Esophagus muscularis mucosa (tissue), 4 donors: ENCODE results near the gene SLC5A4.
"Not testable (repeated sequence)": the region's sequence is repeated elsewhere in the genome, so short reads cannot be mapped to it uniquely, and the experiment has no call there.

Experiments used
- EP300 ChIP-seq: sonication (generic); formaldehyde crosslinking; IDR thresholded peaks from one replicate; pipeline ENCODE4 v1.6.1; 2017; ENCODE audit warnings: antibody characterized with exemption
- POLR2A ChIP-seq: fragments of 450-650 bp; IDR thresholded peaks from one replicate; pipeline ENCODE4 v1.6.1; 2017; ENCODE audit warnings: antibody characterized with exemption, moderate library complexity, mild to moderate bottlenecking, low read depth
- POLR2AphosphoS5 ChIP-seq, 2 donors: sonication (generic); formaldehyde crosslinking; IDR thresholded peaks; one replicate each; pipeline ENCODE4 v1.6.1; 2017; ENCODE audit warnings: antibody characterized with exemption in 2 of 2
- TF ChIP-seq, protein P1 (sequence below), 3 experiments: fragments of 200-600 bp in 2 of 3; fragments of 450-650 bp in 1 of 3; sonication (generic) in 2 of 3; IDR thresholded peaks; one replicate each; pipeline ENCODE4 v1.5.1; 2017 to 2019; ENCODE audit warnings: antibody characterized with exemption in 3 of 3, mild to moderate bottlenecking in 2 of 3, moderate library complexity in 1 of 3

DNA sequence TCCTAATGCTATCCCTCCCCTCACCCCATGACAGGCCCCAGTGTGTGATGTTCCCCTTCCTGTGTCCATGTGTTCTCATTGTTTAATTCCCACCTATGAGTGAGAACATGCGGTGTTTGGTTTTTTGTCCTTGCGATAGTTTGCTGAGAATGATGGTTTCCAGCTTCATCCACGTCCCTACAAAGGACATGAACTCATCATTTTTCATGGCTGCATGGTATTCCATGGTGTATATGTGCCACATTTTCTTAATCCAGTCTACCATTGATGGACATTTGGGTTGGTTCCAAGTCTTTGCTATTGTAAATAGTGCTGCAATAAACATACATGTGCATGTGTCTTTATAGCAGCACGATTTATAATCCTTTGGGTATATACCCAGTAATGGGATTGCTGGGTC is 20.2 kb upstream of the SLC5A4 start:
- not testable (repeated sequence) for TF ChIP-seq POLR2A; POLR2AphosphoS5 (IDR thresholded peaks at IDR 0.05); EP300
- TF ChIP-seq, protein P1, sequence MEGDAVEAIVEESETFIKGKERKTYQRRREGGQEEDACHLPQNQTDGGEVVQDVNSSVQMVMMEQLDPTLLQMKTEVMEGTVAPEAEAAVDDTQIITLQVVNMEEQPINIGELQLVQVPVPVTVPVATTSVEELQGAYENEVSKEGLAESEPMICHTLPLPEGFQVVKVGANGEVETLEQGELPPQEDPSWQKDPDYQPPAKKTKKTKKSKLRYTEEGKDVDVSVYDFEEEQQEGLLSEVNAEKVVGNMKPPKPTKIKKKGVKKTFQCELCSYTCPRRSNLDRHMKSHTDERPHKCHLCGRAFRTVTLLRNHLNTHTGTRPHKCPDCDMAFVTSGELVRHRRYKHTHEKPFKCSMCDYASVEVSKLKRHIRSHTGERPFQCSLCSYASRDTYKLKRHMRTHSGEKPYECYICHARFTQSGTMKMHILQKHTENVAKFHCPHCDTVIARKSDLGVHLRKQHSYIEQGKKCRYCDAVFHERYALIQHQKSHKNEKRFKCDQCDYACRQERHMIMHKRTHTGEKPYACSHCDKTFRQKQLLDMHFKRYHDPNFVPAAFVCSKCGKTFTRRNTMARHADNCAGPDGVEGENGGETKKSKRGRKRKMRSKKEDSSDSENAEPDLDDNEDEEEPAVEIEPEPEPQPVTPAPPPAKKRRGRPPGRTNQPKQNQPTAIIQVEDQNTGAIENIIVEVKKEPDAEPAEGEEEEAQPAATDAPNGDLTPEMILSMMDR (IDR thresholded peaks at IDR 0.05), result not testable (repeated sequence)
